ENCODE results near the gene DSG4. TPM values are rescaled to one million over a fixed set of nuclear protein-coding genes. Genes with fewer than 3 reads are reported as not detected.
"Not testable (repeated sequence)": the region's sequence is repeated elsewhere in the genome, so short reads cannot be mapped to it uniquely, and the experiment has no call there.

Gene DSG4
- polyA plus RNA-seq (2011; rRNA removed) = 0.03 and 0.07 TPM in 2 replicates
- polyA plus RNA-seq (2012; cell fraction: cytosol; rRNA removed) = not detected in 2 replicates
- not detected in 2 replicates for polyA plus RNA-seq (2012; cell fraction: nucleus; rRNA removed)
- polyA plus RNA-seq (2017; fragmentation: RNase III; extraction: RNeasy Plus Mini Kit Qiagen cat#74134 plus additional on column Dnase treatment) = not detected in 3 replicates
- polyA minus RNA-seq (2011; rRNA and poly(A)+ RNA removed) = 0.05 TPM in 1 of 2 replicates, not detected in the other

- Histone ChIP-seq H3K4me3 (no peak within 1 kb of the TSS), H3K27ac (no peak within 1 kb of the TSS), H3K4me1 (no peaks in the 10 kb centered on the region), H3K9me3 (no peaks in the 10 kb centered on the region), H3K4me2 (no peak within 1 kb of the TSS)
- no peak for ATAC-seq
- WGBS (ENCODE audit: missing lambda C conversion rate) = 71% methylated on average over 3 of the region's 3 CpGs
- no peak for FAIRE-seq
- TF ChIP-seq CBX8 (IDR thresholded peaks at IDR 0.05) = no peak
- TF ChIP-seq CEBPB (IDR thresholded peaks at IDR 0.05) = no peak
- TF ChIP-seq MAZ (IDR thresholded peaks at IDR 0.05; ENCODE audit: borderline replicate concordance, low read depth, low read length) = no peak
- no peak for TF ChIP-seq FOXS1 (CRISPR knock-in tag; IDR thresholded peaks at IDR 0.05)
- POLR2A ChIA-PET = no interaction called here
- CTCF ChIA-PET = no interaction called here
- DNase-seq (ENCODE audit: low read depth in 1 of 2, low spot score in 1 of 2) = no peak
Observed at GRCh38 chr18:31376477-31376876, at the start of gene DSG4. DSG4 (plus strand) TSS chr18:31376777; CDS start chr18:31376912, 135 bp downstream.

GRCh38 chr18:31329787-31330438 is 46.7 kb upstream of the DSG4 start:
- H3K4me1 ChIP-seq = peaks cover 7% of the 10 kb centered on the region; the same call in 1 of the 3 replicates
- WGBS (ENCODE audit: missing lambda C conversion rate) = 69% methylated on average over 7 of the region's 7 CpGs
- no peak overlapping the region for H3K27ac ChIP-seq
- DNase-seq (ENCODE audit: low read depth in 1 of 2, low spot score in 1 of 2) (no peak), ATAC-seq (no peak), FAIRE-seq (no peak)
- no peaks in the 10 kb centered on the region for H3K9me3 ChIP-seq
- CTCF ChIA-PET = interaction anchor here (0.6 kb wide), 1 partner anchor 222 kb away, joined by 4 read pairs; no protein-coding TSS in a partner anchor
- POLR2A ChIA-PET = no interaction called here
- H3K4me2 ChIP-seq = no peak overlapping the region
- H3K4me3 ChIP-seq = no peak overlapping the region
- TF ChIP-seq GATA3 (IDR thresholded peaks at IDR 0.05; ENCODE audit: borderline replicate concordance) (no peak), KDM5A (IDR thresholded peaks at IDR 0.05) (no peak), SMC3 (IDR thresholded peaks at IDR 0.05) (no peak), CBX2 (IDR thresholded peaks at IDR 0.05; ENCODE audit: borderline replicate concordance, low read depth) (no peak)

- no peak for TF ChIP-seq KDM5A (IDR thresholded peaks at IDR 0.05)
- no peak for TF ChIP-seq MYC (IDR thresholded peaks at IDR 0.05; ENCODE audit: borderline replicate concordance, low read length)
- TF ChIP-seq ESRRA (IDR thresholded peaks at IDR 0.05; ENCODE audit: borderline replicate concordance, low read length) = no peak
- TF ChIP-seq, protein P1, sequence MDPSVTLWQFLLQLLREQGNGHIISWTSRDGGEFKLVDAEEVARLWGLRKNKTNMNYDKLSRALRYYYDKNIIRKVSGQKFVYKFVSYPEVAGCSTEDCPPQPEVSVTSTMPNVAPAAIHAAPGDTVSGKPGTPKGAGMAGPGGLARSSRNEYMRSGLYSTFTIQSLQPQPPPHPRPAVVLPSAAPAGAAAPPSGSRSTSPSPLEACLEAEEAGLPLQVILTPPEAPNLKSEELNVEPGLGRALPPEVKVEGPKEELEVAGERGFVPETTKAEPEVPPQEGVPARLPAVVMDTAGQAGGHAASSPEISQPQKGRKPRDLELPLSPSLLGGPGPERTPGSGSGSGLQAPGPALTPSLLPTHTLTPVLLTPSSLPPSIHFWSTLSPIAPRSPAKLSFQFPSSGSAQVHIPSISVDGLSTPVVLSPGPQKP (IDR thresholded peaks at IDR 0.05; ENCODE audit: low read depth, low read length) = no peak
- TF ChIP-seq, protein P2, sequence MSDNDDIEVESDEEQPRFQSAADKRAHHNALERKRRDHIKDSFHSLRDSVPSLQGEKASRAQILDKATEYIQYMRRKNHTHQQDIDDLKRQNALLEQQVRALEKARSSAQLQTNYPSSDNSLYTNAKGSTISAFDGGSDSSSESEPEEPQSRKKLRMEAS (IDR thresholded peaks at IDR 0.05) = no peak
- no peak for TF ChIP-seq REST (IDR thresholded peaks at IDR 0.05)
- TF ChIP-seq, protein P3, sequence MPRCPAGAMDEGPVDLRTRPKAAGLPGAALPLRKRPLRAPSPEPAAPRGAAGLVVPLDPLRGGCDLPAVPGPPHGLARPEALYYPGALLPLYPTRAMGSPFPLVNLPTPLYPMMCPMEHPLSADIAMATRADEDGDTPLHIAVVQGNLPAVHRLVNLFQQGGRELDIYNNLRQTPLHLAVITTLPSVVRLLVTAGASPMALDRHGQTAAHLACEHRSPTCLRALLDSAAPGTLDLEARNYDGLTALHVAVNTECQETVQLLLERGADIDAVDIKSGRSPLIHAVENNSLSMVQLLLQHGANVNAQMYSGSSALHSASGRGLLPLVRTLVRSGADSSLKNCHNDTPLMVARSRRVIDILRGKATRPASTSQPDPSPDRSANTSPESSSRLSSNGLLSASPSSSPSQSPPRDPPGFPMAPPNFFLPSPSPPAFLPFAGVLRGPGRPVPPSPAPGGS (IDR thresholded peaks at IDR 0.05) = no peak
- TF ChIP-seq GATA3 (IDR thresholded peaks at IDR 0.05; ENCODE audit: borderline replicate concordance) = no peak
- no peak for TF ChIP-seq ZC3H11A (IDR thresholded peaks at IDR 0.05)
- no peak for TF ChIP-seq ZSCAN20 (CRISPR knock-in tag; IDR thresholded peaks at IDR 0.05)
- TF ChIP-seq RARB (CRISPR knock-in tag; IDR thresholded peaks at IDR 0.05) = no peak
- TF ChIP-seq MAZ (IDR thresholded peaks at IDR 0.05; ENCODE audit: borderline replicate concordance, low read depth, low read length) = no peak
- no peak for TF ChIP-seq FOSB (CRISPR knock-in tag; IDR thresholded peaks at IDR 0.05)
- no peak for TF ChIP-seq HOXB13 (CRISPR knock-in tag; IDR thresholded peaks at IDR 0.05; ENCODE audit: low read depth)
- TF ChIP-seq EHF (CRISPR knock-in tag; IDR thresholded peaks at IDR 0.05) = no peak
- no peak for TF ChIP-seq CBX2 (IDR thresholded peaks at IDR 0.05; ENCODE audit: borderline replicate concordance, low read depth)
- ChIA-PET CTCF (no interaction called here), POLR2A (no interaction called here)
- no peak for ATAC-seq
- no peaks in the 10 kb centered on the region for H3K4me1 ChIP-seq
- H3K4me2 ChIP-seq = no peak overlapping the region
- no peaks in the 10 kb centered on the region for H3K9me3 ChIP-seq
- no peak for DNase-seq (ENCODE audit: low read depth in 1 of 2, low spot score in 1 of 2)
- no peak overlapping the region for H3K27ac ChIP-seq
- no peak for FAIRE-seq
- WGBS (ENCODE audit: missing lambda C conversion rate) = 43% methylated on average over 4 of the region's 4 CpGs
- no peak overlapping the region for H3K4me3 ChIP-seq
Observed at GRCh38 chr18:31343454-31343853, 33.1 kb upstream of the DSG4 start.

GRCh38 chr18:31353336-31353735 is 23.2 kb upstream of the DSG4 start:
- POLR2A ChIA-PET; H3K4me2 ChIP-seq; H3K27ac ChIP-seq; DNase-seq (ENCODE audit: low read depth in 1 of 2, low spot score in 1 of 2); ATAC-seq; H3K4me3 ChIP-seq; CTCF ChIA-PET; H3K4me1 ChIP-seq; H3K9me3 ChIP-seq; FAIRE-seq: not testable (repeated sequence)
- WGBS (ENCODE audit: missing lambda C conversion rate) = 100% methylated on average over 1 of the region's 17 CpGs
